Stimulated activated CD4-positive, alpha-beta T cell treated with anti-CD3 and anti-CD28 coated beads, Interleukin-4, amount 100 ng/mL, for 24 hours (primary cell): Measurements from ENCODE around the gene EEF1AKMT2.
"Not testable (repeated sequence)": the region's sequence is repeated elsewhere in the genome, so short reads cannot be mapped to it uniquely, and the experiment has no call there.

ENCODE experiments used
- DNase-seq: peaks from one replicate; pipeline ENCODE4 v3.0.0-alpha.2; 2020

Gene EEF1AKMT2

GRCh38 chr10:124754227-124754626 lies 37.5 kb downstream of the EEF1AKMT2 start:
- no peak for DNase-seq

- no peak for DNase-seq
Measured at GRCh38 chr10:124748953-124749645, 42.6 kb downstream of the EEF1AKMT2 start.

DNA sequence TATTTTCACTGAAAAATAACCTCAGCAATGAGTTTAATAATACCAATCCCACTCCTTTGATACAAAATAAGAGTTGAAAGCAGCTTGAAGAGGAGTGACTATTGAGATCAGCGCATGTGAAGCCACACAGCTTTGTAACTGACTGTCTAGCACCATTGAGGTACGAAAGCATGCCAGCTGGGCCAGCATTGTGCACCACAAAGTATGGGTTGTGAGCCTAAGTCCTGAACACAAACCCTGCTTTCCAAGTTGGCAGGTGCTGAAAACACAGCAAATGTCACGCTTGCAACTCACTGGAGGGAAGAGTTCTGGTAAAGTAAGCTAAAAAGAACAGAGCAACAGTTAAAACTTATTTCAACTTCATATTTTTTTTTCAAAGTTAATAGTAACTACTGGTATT lies 43.5 kb downstream of the EEF1AKMT2 start:
- DNase-seq, result no peak

- DNase-seq, result no peak
Measured at GRCh38 chr10:124747745-124748144, 43.9 kb downstream of the EEF1AKMT2 start.

DNA sequence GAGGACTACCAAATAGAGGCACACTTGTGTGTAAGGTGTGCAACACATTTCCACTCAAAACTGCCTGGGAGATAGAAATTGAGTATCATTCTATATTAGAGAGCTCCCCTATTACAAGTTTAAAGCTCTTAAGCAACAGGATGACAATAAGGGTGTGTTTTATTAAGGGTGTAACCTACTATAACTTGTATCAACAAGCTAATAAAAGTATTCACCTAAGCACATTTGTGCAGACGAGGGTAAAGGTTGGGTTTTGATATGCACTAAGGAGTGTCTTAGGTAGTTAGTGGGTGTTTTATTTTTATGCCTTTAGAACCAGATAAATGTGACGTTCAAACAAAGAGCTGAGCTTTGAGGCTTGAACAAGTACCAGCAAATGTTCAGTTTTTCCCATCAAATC lies 44.7 kb downstream of the EEF1AKMT2 start:
- no peak for DNase-seq

GRCh38 chr10:124746447-124746846 lies 45.2 kb downstream of the EEF1AKMT2 start:
- DNase-seq, result not testable (repeated sequence)

GRCh38 chr10:124745673-124746072 lies 46.0 kb downstream of the EEF1AKMT2 start:
- no peak for DNase-seq

DNA sequence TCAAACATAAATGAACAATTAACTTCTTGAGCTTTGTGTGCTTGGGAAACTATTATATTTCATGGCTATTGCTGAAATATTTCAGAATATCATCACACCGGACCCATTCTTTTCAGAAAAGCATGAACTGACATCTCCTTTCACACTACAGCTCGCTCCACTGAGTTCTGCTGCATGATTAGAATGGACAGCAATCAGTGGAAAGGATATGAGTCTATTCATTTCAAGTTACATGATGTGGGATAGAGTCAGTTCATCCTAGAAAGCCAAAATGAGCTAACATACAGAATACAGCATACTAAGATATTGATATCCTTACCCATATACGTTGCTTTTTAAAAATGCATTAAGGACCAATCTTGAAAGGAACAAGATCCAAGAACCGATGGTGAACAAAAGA lies 46.4 kb downstream of the EEF1AKMT2 start:
- DNase-seq, result no peak

- peak; percentile 75 for DNase-seq
Measured at GRCh38 chr10:124744102-124745050, 47.3 kb downstream of the EEF1AKMT2 start, which contains the start of gene FAM53B. TSS of gene FAM53B (minus strand) at chr10:124744378. CDS start at chr10:124706713, 37,665 bp downstream.

- no peak for DNase-seq
Measured at GRCh38 chr10:124743191-124744101, 48.2 kb downstream of the EEF1AKMT2 start.

DNA sequence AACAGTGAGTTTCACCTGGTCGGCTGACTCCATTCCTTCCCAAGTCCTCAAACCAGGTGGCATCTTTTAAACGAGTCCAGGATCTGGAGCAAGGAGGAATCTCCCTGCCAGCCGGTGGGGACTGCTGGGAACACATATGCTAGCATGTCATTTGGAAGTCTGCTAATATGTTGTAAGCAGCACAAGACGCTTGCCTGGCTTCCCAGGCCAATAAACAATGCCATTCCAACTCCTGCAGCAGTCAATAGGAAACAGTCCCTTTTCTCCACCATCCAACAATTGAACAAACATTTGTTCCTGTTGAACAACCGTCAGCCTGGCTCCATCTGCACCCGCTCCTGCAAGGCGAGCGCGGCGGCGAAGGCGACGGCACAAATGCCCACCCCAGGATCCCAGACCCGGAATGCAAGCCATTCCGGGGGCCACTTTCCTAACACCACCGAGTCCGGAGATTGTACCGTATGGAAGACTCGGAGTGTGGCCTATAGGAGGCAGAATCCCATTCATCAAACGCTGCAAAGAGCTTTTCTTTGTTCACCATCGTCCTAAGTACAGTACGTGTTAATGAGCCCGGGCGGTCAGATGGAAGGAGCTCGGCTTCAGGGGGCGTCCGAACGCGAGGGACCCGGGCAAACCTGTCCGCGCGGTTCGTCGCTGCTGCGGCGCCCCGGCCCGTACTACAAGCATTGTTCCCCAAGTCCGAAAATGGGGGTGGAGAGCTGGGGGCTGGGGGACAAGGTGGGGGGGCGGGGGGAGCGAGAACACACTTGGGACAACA lies 49.1 kb downstream of the EEF1AKMT2 start:
- no peak for DNase-seq

- no peak for DNase-seq
Measured at GRCh38 chr10:124741922-124742412, 49.7 kb downstream of the EEF1AKMT2 start.

DNA sequence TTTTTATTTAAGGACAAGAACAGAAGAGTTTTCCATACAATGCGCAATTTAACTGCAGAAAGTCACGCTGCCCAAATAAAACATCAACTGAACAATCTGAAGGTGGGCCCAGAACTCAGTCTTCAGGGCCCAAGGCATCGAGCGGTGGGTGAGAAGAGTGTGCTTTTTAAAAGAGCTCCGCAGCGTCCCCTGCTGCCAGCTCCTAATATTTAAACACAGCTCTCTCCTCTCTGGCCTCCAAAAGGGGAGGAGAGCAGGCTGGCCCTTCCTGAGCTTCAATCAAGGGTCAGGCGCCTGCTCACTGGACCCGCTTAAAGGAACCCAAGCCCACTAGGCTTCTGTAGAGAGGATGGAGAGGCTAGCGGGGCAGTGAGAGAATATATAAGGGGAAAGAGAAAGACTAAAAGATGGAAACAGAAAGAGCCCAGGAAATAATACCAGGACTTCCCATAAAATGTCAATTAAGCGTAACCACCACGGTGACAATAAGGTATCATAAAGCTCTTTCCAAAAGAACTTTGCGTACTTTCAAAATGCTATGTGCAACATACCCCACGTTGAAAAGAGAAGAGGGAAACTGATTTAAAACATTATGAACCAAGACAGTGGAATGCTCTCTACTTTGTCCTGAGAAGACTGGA lies 50.3 kb downstream of the EEF1AKMT2 start:
- DNase-seq, result peak; percentile 80

DNA sequence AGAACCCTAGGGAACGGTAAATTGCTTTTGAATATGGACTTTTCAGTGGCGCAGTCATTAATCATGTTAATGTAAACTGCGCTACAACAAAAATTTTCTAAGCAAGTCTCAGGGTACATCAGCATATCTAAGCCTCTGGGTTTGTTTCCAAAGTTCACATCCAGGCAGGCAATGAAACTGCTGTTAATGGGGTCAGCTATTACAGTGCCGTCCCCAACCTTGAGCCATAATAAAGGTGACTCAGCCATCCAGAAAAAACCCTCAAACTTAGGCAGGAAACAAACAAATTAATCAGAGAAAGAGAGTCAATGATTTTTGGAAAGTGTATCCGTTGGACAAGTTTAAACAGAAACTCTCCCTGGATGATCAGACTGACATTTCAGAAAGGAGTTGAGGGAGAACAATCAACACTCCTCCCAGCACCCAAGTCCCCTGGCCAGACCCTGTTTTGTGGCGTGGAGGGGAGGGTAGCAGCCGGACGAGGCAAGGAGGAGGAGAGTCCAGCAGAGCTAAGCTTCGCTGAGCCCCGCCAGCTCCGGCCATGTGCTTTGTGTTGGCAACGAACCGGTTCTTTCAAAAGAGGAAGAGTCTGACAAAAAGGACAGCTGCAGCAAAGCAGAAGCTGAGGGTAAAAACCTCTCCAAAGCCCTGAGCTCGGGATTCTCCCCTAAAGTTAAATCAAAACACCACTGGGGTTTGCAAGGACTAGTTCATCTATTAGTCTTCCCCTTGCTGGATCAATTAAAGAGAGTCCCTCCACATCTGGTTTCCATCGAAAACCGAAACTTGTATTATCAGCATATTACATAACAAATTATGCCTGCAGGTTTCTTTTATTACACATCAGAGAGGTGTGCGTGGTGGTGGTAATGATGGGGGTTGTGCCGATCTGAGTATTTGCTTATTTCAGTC lies 51.1 kb downstream of the EEF1AKMT2 start:
- DNase-seq, result no peak

DNA sequence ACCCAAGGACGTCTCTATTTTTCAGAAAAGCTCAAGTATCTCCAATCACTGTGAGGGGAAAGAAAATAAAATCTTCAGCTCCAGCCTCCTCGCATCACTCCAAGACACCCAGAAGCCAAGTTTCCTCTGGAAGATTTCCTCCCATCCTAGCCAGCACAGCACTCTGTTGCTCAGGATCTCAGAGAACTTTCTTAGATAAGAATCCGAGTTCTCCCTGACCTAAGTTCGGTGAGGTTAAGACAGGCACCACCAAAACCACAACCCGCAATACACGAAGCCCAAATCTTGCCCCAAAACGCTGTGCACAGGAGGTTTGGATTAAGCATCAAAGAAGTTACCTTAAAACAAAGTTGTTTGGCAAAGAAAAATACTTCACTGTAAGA lies 51.7 kb downstream of the EEF1AKMT2 start:
- no peak for DNase-seq

DNA sequence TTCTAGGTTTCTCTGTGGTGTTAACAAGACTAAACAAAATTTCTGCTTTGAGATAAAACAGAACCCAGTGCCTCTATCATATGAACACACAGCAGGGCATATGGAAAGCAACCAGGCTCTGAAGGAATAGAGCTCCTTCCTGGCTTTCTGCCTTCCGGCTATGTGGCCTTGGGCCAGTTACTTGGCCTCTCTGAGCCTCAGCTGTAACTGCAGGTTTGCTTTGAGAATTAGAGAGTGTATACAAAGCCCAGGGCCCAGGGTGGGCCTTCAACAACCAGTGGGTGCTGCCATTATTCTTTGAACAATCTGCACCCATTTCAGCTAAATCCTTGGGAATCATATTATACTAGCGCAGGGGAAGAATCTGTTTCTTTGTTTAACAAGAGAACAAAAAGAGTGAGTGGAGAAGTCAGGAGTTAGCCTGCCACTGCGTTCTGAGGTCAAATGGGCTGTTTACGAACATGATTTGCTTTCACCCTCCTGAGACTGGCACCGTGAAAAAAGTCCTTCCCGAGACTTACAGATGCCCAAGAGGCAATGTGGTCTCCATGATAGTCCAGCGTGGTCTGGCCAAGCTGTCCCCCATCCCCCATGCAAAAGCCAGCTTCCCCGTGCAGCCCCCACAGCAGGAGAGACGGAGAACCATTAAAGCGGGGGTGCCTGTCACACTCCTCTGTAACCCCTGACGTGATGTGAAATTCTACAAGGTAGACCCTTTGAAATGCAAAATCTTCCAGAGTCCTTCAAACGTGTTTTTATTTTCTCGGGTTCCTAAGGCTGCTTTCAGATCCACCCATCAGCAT lies 52.4 kb downstream of the EEF1AKMT2 start:
- no peak for DNase-seq

DNA sequence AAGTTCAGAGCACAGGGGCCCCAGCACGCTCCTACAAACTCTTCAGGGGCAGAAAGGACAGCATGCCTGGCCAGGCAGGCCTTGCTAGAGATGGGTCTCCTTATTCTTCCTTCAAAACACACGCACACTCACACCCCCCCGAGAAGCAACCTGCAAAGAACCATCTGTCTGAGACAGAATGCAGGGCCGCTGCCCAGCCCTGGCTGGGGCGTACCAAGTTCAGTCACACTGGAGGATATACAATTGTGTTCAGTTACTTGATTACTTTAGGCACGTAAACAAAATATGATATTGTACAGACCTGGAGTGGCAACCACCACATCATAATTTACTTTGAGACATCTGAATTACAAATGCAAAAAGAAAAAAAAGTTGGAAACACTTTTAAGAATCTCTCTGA lies 53.2 kb downstream of the EEF1AKMT2 start:
- DNase-seq, result no peak

DNA sequence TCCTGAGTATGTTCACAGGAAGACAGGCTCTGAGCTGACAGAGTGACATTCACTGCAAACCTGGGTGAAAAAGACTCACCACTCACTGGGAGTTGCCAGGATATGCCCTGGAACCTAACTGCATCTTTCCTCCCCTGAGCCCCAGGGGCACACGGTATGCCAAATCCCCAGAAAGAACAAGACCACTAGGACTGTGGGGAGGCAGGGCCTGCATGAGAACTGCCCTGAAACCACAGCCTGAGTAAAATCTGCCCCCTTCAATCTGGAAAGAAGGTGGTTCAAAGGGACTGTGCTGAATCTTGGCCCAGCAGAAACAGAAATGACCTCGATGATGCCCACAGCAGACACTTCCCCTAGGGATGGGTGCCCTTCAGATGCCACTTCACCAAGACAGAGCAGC lies 54.0 kb downstream of the EEF1AKMT2 start:
- DNase-seq, result no peak

DNA sequence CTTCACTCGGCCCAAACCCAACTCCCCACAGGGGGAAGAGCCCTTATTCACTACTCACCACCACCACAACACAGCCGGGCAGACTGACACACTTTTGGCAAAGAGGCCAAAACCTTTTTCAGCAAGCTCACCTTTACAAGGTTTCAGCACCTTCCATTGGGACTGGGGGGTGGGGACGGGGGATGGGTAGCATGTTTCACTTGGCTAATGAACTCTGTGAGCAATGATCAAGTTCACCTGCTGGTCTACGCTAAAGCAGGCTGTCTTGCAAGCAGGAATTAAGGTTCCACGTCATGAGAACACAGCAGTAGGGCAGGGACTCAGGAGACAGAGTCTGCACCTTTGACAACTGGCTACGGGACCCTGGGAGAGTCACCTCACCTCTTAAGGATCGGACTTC lies 54.5 kb downstream of the EEF1AKMT2 start:
- no peak for DNase-seq
